A549 (cell line): ENCODE data around the gene IQCN.

Experiments used
- CEBPB ChIP-seq, 2 experiments: fragments of >200 bp in 1 of 2; sonication (Bioruptor Twin) in 1 of 2; formaldehyde crosslinking in 1 of 2; IDR thresholded peaks; 2 replicates each; pipeline ENCODE4 v1.6.1; 2012 to 2016
- JUNB ChIP-seq: fragments of >200 bp; sonication (Bioruptor Twin); formaldehyde crosslinking; IDR thresholded peaks from 2 replicates; pipeline ENCODE4 v1.6.1; 2016
- KDM5A ChIP-seq: fragments of 200-600 bp; sonication (generic); IDR thresholded peaks from 2 replicates; pipeline ENCODE4 v1.6.1; 2016; ENCODE audit warnings: antibody characterized with exemption, mild to moderate bottlenecking
- MAZ ChIP-seq: fragments of 150-350 bp; IDR thresholded peaks from 2 replicates; pipeline ENCODE4 v1.6.1; 2014; ENCODE audit warnings: antibody characterized with exemption, low read depth, low read length, borderline replicate concordance
- NFE2L2 ChIP-seq: fragments of 150-350 bp; conservative IDR thresholded peaks from 2 replicates; pipeline ENCODE4 v1.6.1; 2014; ENCODE audit warnings: low read length
- POLR2A ChIP-seq: IDR thresholded peaks from 2 replicates; pipeline ENCODE4 v1.6.1; 2012; ENCODE audit warnings: mild to moderate bottlenecking, low read length
- SREBF2 ChIP-seq: fragments of 450-650 bp; IDR thresholded peaks from 2 replicates; pipeline ENCODE4 v1.6.1; 2014; ENCODE audit warnings: mild to moderate bottlenecking, moderate library complexity
- TP53 ChIP-seq: fragments of 250-450 bp; sonication (Bioruptor Pico); IDR thresholded peaks from 2 replicates; pipeline ENCODE4 v1.5.0; 2021; ENCODE audit warnings: mild to moderate bottlenecking, moderate library complexity
- TF ChIP-seq, protein P1 (sequence below): fragments of >200 bp; sonication (Bioruptor Twin); formaldehyde crosslinking; IDR thresholded peaks from 3 replicates; pipeline ENCODE4 v1.5.1; 2016
- TF ChIP-seq, protein P2 (sequence below): fragments of 450-650 bp; IDR thresholded peaks from 2 replicates; pipeline ENCODE4 v1.6.1; 2014; ENCODE audit warnings: antibody characterized with exemption

DNA sequence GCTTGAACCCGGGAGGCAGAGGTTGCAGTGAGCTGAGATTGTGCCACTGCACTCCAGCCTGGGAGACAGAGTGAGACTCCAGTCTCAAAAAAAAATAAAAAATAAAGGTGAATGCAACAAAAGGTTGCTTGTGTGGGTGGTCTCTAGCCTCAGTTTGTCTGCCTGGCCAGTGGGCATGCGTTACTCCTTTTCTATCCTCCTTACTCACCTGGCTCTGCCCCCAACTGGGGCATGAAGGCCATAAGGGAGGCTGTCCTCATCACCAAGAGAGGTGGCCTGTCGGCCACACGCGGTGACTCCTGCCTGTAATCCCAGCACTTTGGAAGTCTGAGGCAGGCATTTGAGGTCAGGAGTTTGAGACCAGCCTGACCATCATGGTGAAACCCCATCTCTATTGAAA is 9.1 kb upstream of the IQCN start:
- TF ChIP-seq POLR2A (no peak), MAZ (no peak), CEBPB (IDR thresholded peaks at IDR 0.05) (no peak), SREBF2 (no peak), NFE2L2 (no peak), TP53 (CRISPR knock-in tag) (no peak), JUNB (no peak), KDM5A (no peak)
- TF ChIP-seq, protein P1, sequence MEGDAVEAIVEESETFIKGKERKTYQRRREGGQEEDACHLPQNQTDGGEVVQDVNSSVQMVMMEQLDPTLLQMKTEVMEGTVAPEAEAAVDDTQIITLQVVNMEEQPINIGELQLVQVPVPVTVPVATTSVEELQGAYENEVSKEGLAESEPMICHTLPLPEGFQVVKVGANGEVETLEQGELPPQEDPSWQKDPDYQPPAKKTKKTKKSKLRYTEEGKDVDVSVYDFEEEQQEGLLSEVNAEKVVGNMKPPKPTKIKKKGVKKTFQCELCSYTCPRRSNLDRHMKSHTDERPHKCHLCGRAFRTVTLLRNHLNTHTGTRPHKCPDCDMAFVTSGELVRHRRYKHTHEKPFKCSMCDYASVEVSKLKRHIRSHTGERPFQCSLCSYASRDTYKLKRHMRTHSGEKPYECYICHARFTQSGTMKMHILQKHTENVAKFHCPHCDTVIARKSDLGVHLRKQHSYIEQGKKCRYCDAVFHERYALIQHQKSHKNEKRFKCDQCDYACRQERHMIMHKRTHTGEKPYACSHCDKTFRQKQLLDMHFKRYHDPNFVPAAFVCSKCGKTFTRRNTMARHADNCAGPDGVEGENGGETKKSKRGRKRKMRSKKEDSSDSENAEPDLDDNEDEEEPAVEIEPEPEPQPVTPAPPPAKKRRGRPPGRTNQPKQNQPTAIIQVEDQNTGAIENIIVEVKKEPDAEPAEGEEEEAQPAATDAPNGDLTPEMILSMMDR = no peak
- TF ChIP-seq, protein P2, sequence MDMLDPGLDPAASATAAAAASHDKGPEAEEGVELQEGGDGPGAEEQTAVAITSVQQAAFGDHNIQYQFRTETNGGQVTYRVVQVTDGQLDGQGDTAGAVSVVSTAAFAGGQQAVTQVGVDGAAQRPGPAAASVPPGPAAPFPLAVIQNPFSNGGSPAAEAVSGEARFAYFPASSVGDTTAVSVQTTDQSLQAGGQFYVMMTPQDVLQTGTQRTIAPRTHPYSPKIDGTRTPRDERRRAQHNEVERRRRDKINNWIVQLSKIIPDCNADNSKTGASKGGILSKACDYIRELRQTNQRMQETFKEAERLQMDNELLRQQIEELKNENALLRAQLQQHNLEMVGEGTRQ = no peak
